Uterus (tissue), 2 donors: ENCODE data around the gene HILPDA.
"Not testable (repeated sequence)": the region's sequence is repeated elsewhere in the genome, so short reads cannot be mapped to it uniquely, and the experiment has no call there.

ENCODE experiments used
- CTCF ChIP-seq, 4 experiments: fragments of 200-600 bp in 2 of 4; fragments of 450-650 bp in 2 of 4; sonication (generic) in 2 of 4; IDR thresholded peaks; one replicate each; pipeline ENCODE4 v1.5.1; 2016 to 2019; ENCODE audit warnings: antibody characterized with exemption in 4 of 4, mild to moderate bottlenecking in 2 of 4, moderate library complexity in 1 of 4
- POLR2A ChIP-seq, 2 donors: fragments of 450-650 bp; IDR thresholded peaks; one replicate each; pipeline ENCODE4 v1.6.1; 2016; ENCODE audit warnings: antibody characterized with exemption in 2 of 2, mild to moderate bottlenecking in 1 of 2, moderate library complexity in 1 of 2

- TF ChIP-seq CTCF, POLR2A (IDR thresholded peaks at IDR 0.05): not testable (repeated sequence)
Observed at GRCh38 chr7:128505416-128505815, 49.7 kb downstream of the HILPDA start.
